HEK293T (cell line): ENCODE measurements around the gene FSD1L.

Experiments used
- ARNT ChIP-seq: fragments of 450-650 bp; IDR thresholded peaks from 2 replicates; pipeline ENCODE4 v1.6.1; 2017; ENCODE audit warnings: mild to moderate bottlenecking
- BHLHE40 ChIP-seq: fragments of 450-650 bp; IDR thresholded peaks from 2 replicates; pipeline ENCODE4 v1.6.1; 2016; ENCODE audit warnings: mild to moderate bottlenecking, moderate library complexity, borderline replicate concordance
- CTBP1 ChIP-seq: fragments of 450-650 bp; IDR thresholded peaks from 2 replicates; pipeline ENCODE4 v1.6.1; 2016; ENCODE audit warnings: borderline replicate concordance
- ELF4 ChIP-seq: fragments of 450-650 bp; IDR thresholded peaks from 2 replicates; pipeline ENCODE4 v1.6.1; 2017; ENCODE audit warnings: antibody characterized with exemption
- FOXA1 ChIP-seq: fragments of 450-650 bp; IDR thresholded peaks from 2 replicates; pipeline ENCODE4 v1.6.1; 2016; ENCODE audit warnings: mild to moderate bottlenecking
- FOXK2 ChIP-seq: fragments of 450-650 bp; IDR thresholded peaks from 2 replicates; pipeline ENCODE4 v1.6.1; 2016; ENCODE audit warnings: mild to moderate bottlenecking
- FOXM1 ChIP-seq: fragments of 450-650 bp; IDR thresholded peaks from 2 replicates; pipeline ENCODE4 v1.6.1; 2017; ENCODE audit warnings: mild to moderate bottlenecking, borderline replicate concordance
- HDGF ChIP-seq: fragments of 450-650 bp; IDR thresholded peaks from 2 replicates; pipeline ENCODE4 v1.6.1; 2017; ENCODE audit warnings: antibody characterized with exemption, borderline replicate concordance
- LEF1 ChIP-seq: fragments of 450-650 bp; IDR thresholded peaks from 2 replicates; pipeline ENCODE4 v1.6.1; 2017; ENCODE audit warnings: mild to moderate bottlenecking, borderline replicate concordance
- NFRKB ChIP-seq: fragments of 450-650 bp; IDR thresholded peaks from 2 replicates; pipeline ENCODE4 v1.6.1; 2016; ENCODE audit warnings: mild to moderate bottlenecking, moderate library complexity
- SP1 ChIP-seq: fragments of 450-650 bp; IDR thresholded peaks from 2 replicates; pipeline ENCODE4 v1.6.1; 2017
- SUZ12 ChIP-seq: fragments of 450-650 bp; IDR thresholded peaks from 2 replicates; pipeline ENCODE4 v1.6.1; 2016; ENCODE audit warnings: mild to moderate bottlenecking
- ZNF384 ChIP-seq: fragments of 450-650 bp; IDR thresholded peaks from 2 replicates; pipeline ENCODE4 v1.6.1; 2016
- TF ChIP-seq, protein P1 (sequence below): fragments of 450-650 bp; IDR thresholded peaks from 2 replicates; pipeline ENCODE4 v1.6.1; 2016

DNA sequence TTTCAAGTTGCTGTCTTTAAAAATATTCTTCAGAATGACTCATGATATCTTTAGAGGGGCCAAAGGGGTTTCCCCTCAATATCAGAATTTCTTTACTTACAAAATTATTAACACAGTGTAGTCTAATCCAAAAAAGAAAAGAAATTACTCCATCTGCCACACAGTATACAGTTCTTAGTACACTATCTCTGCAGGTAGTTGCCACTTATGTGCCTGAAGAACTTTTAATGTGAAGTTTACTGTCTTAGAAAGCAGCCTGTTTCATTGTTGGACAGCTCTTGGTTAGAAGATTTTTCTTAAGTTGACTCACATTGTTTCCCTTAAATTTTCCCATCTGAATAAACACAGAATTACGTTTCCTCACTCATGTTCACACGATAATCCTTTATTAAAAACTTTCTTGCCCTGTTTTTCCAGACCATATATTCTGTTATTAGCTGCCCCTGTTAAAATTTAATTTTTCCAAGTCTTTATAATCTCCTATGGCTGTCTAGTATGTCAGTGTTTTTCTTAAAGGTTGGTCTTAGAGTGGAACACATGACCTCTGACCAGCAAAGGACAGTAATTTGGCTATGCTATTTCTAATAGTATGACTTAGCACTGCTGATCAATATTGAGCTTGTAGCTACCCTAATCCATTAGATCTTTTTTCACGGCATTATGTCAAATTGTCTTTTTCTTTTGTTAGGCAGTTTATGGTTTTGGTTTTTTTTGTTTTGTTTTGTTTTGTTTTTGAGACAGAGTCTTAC, 88.3 kb downstream of the FSD1L start:
- TF ChIP-seq, protein P1, sequence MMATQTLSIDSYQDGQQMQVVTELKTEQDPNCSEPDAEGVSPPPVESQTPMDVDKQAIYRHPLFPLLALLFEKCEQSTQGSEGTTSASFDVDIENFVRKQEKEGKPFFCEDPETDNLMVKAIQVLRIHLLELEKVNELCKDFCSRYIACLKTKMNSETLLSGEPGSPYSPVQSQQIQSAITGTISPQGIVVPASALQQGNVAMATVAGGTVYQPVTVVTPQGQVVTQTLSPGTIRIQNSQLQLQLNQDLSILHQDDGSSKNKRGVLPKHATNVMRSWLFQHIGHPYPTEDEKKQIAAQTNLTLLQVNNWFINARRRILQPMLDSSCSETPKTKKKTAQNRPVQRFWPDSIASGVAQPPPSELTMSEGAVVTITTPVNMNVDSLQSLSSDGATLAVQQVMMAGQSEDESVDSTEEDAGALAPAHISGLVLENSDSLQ = no peak
- TF ChIP-seq FOXA1 (no peak), FOXM1 (no peak), SP1 (no peak), LEF1 (no peak), HDGF (no peak), BHLHE40 (no peak), FOXK2 (no peak), SUZ12 (no peak), ELF4 (no peak), CTBP1 (no peak), NFRKB (no peak), ZNF384 (no peak), ARNT (no peak)
